ENCODE results near the gene IFNE. TPM values are rescaled to one million over a fixed set of nuclear protein-coding genes. Genes with fewer than 3 reads are reported as not detected.

IFNE gene
- polyA plus RNA-seq, 1 of the 3 experiments (the other 2 are of a cell fraction), result 0.05 TPM

DNA sequence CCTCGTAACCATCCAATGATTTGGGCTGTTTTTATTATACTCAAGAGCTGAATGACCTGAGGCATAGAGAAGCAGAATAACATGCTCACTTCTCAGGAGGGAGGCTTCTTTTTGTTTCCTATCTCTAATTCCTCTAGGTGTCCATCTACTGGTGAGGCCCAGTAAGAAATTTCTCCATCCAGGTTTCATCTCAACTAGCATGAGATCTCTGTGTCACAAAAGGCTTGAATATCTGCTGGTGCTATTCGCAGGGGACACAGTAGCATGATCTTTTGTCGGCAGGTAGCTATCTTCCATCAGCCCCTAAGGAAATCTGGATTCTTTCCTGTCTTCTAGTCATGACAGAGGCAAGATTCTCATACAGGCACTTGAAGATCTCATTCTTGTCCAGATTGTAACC is 8.9 kb downstream of the IFNE start (continued):
- TF ChIP-seq, protein P1, sequence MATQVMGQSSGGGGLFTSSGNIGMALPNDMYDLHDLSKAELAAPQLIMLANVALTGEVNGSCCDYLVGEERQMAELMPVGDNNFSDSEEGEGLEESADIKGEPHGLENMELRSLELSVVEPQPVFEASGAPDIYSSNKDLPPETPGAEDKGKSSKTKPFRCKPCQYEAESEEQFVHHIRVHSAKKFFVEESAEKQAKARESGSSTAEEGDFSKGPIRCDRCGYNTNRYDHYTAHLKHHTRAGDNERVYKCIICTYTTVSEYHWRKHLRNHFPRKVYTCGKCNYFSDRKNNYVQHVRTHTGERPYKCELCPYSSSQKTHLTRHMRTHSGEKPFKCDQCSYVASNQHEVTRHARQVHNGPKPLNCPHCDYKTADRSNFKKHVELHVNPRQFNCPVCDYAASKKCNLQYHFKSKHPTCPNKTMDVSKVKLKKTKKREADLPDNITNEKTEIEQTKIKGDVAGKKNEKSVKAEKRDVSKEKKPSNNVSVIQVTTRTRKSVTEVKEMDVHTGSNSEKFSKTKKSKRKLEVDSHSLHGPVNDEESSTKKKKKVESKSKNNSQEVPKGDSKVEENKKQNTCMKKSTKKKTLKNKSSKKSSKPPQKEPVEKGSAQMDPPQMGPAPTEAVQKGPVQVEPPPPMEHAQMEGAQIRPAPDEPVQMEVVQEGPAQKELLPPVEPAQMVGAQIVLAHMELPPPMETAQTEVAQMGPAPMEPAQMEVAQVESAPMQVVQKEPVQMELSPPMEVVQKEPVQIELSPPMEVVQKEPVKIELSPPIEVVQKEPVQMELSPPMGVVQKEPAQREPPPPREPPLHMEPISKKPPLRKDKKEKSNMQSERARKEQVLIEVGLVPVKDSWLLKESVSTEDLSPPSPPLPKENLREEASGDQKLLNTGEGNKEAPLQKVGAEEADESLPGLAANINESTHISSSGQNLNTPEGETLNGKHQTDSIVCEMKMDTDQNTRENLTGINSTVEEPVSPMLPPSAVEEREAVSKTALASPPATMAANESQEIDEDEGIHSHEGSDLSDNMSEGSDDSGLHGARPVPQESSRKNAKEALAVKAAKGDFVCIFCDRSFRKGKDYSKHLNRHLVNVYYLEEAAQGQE (IDR thresholded peaks at IDR 0.05; ENCODE audit: low read depth, low read length), result no peak
- TF ChIP-seq NFIC (IDR thresholded peaks at IDR 0.05; ENCODE audit: borderline replicate concordance) (no peak), FOXM1 (IDR thresholded peaks at IDR 0.05; ENCODE audit: low read depth) (no peak), JUND (IDR thresholded peaks at IDR 0.05) (no peak), EP300 (IDR thresholded peaks at IDR 0.05; ENCODE audit: borderline replicate concordance in 1 of 2, low read depth in 1 of 2, low read length in 1 of 2) (no peak), YY1 (IDR thresholded peaks at IDR 0.05; ENCODE audit: low read depth) (no peak), RFX5 (IDR thresholded peaks at IDR 0.05; ENCODE audit: low read length) (no peak), GABPA (IDR thresholded peaks at IDR 0.05; ENCODE audit: low read depth) (no peak)

DNA sequence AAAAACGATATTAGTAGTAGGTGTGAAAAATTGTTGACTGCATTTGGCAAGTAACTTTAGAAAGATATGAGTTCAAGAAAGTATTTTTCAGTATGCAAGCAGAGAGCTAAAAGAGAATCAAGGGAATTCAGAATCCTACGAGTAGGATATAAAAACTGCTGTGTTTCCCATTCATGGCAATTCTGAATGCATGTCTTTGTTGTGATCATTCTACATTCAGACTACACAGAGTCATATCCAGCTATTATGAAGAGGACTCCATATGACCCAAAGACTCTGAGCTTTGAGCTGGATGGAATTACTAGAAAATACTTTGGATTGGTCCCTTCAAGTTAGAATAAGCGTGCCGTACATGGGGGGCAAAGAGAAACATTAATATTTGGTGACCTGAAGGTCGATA is 12.0 kb downstream of the IFNE start:
- ChIA-PET CTCF (no interaction called here), POLR2A (no interaction called here)
- no peaks in the 10 kb centered on the region for H3K4me1 ChIP-seq (ENCODE audit: control insufficient read depth in 1 of 2, insufficient read depth in 2 of 2, low read depth in 1 of 2, low read length in 1 of 2)
- TF ChIP-seq NRF1 (IDR thresholded peaks at IDR 0.05; ENCODE audit: low read depth, low read length), result no peak
- no peak for TF ChIP-seq TCF12 (IDR thresholded peaks at IDR 0.05)
- no peak for TF ChIP-seq JUND (IDR thresholded peaks at IDR 0.05)
- no peak for TF ChIP-seq RXRA (IDR thresholded peaks at IDR 0.05; ENCODE audit: borderline replicate concordance, low read depth)
- TF ChIP-seq, protein P2, sequence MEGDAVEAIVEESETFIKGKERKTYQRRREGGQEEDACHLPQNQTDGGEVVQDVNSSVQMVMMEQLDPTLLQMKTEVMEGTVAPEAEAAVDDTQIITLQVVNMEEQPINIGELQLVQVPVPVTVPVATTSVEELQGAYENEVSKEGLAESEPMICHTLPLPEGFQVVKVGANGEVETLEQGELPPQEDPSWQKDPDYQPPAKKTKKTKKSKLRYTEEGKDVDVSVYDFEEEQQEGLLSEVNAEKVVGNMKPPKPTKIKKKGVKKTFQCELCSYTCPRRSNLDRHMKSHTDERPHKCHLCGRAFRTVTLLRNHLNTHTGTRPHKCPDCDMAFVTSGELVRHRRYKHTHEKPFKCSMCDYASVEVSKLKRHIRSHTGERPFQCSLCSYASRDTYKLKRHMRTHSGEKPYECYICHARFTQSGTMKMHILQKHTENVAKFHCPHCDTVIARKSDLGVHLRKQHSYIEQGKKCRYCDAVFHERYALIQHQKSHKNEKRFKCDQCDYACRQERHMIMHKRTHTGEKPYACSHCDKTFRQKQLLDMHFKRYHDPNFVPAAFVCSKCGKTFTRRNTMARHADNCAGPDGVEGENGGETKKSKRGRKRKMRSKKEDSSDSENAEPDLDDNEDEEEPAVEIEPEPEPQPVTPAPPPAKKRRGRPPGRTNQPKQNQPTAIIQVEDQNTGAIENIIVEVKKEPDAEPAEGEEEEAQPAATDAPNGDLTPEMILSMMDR (IDR thresholded peaks at IDR 0.05), result no peak
- no peak for TF ChIP-seq RFX5 (IDR thresholded peaks at IDR 0.05; ENCODE audit: low read length)
- no peak for TF ChIP-seq SIN3A (IDR thresholded peaks at IDR 0.05; ENCODE audit: borderline replicate concordance, low read depth, low read length)
- no peak for TF ChIP-seq FOSL2 (IDR thresholded peaks at IDR 0.05; ENCODE audit: borderline replicate concordance, low read depth)
- TF ChIP-seq, protein P3, sequence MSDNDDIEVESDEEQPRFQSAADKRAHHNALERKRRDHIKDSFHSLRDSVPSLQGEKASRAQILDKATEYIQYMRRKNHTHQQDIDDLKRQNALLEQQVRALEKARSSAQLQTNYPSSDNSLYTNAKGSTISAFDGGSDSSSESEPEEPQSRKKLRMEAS (IDR thresholded peaks at IDR 0.05; ENCODE audit: low read depth), result no peak
- TF ChIP-seq TAF1 (IDR thresholded peaks at IDR 0.05; ENCODE audit: borderline replicate concordance, low read depth, low read length), result no peak
- no peak for TF ChIP-seq SMC3 (IDR thresholded peaks at IDR 0.05; ENCODE audit: low read depth, low read length)
- no peak for TF ChIP-seq MXI1 (IDR thresholded peaks at IDR 0.05; ENCODE audit: low read depth, low read length)
- no peak for TF ChIP-seq ELF1 (IDR thresholded peaks at IDR 0.05)
- no peak for TF ChIP-seq YY1 (IDR thresholded peaks at IDR 0.05; ENCODE audit: low read depth)
- no peak for TF ChIP-seq GABPA (IDR thresholded peaks at IDR 0.05; ENCODE audit: low read depth)
- TF ChIP-seq GATA2 (CRISPR knock-in tag; IDR thresholded peaks at IDR 0.05), result no peak
- TF ChIP-seq, protein P4, sequence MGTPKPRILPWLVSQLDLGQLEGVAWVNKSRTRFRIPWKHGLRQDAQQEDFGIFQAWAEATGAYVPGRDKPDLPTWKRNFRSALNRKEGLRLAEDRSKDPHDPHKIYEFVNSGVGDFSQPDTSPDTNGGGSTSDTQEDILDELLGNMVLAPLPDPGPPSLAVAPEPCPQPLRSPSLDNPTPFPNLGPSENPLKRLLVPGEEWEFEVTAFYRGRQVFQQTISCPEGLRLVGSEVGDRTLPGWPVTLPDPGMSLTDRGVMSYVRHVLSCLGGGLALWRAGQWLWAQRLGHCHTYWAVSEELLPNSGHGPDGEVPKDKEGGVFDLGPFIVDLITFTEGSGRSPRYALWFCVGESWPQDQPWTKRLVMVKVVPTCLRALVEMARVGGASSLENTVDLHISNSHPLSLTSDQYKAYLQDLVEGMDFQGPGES (IDR thresholded peaks at IDR 0.05; ENCODE audit: low read depth, low read length), result no peak
- no peak for TF ChIP-seq RCOR1 (IDR thresholded peaks at IDR 0.05; ENCODE audit: low read length)
- no peak for TF ChIP-seq EP300 (IDR thresholded peaks at IDR 0.05; ENCODE audit: borderline replicate concordance in 1 of 2, low read depth in 1 of 2, low read length in 1 of 2)
- no peak for TF ChIP-seq FOXJ3 (CRISPR knock-in tag; IDR thresholded peaks at IDR 0.05)
- 8% methylated on average over 5 of the region's 5 CpGs for WGBS (ENCODE audit: low lambda C conversion rate)
- no peaks in the 10 kb centered on the region for H3K36me3 ChIP-seq (replicated peaks in 1 of 2; ENCODE audit: control insufficient read depth in 1 of 2, insufficient read depth in 2 of 2, low read length in 1 of 2)
- H3K9me3 ChIP-seq, result no peaks in the 10 kb centered on the region
- no peak overlapping the region for H3K27ac ChIP-seq (ENCODE audit: low read depth in 2 of 2, low read length in 1 of 2)
- no peak overlapping the region for H2AFZ ChIP-seq (ENCODE audit: low read depth)
- H3F3A ChIP-seq (replicated peaks; ENCODE audit: insufficient read depth), result no peaks in the 10 kb centered on the region
- no peaks in the 10 kb centered on the region for H3K9me2 ChIP-seq
- no peak overlapping the region for H3K4me2 ChIP-seq
- H3K9ac ChIP-seq, result no peak overlapping the region
- H3K79me2 ChIP-seq (ENCODE audit: insufficient read depth), result no peaks in the 10 kb centered on the region
- peaks cover 5% of the 10 kb centered on the region; the same call in 1 of the 2 replicates for H3K27me3 ChIP-seq (ENCODE audit: insufficient read depth)
- no peak overlapping the region for H3K4me3 ChIP-seq (ENCODE audit: low read depth in 2 of 2, low read length in 1 of 2)
- 0 out of 2 replicates have a peak, but pooled peaks cover 3% of the 10 kb centered on the region for H4K20me1 ChIP-seq (ENCODE audit: insufficient read depth)
- DNase-seq, result no peak

Data from SK-N-SH (cell line).